ENCODE results near the gene RENBP. TPM values are rescaled to one million over a fixed set of nuclear protein-coding genes. Genes with fewer than 3 reads are reported as not detected.

RENBP gene
- total and polyA plus RNA-seq, 7 experiments from 2014 or later: 0.47 to 32.7 (median 22.2) TPM

- POLR2A ChIA-PET: interaction anchor here (0.7 to 17.4 kb wide), 2 partner anchors 24 to 38 kb away, joined by 4 to 384 read pairs; partner anchors contain the start of genes NAA10 and RENBP
- Mint-ChIP-seq H3K9me3 (no peaks in the 10 kb centered on the region), H3K27ac (peak overlapping the region in 1 of 9 donors; percentile 62), H3K36me3 (peaks cover 0 to 23% (median 0%) of the 10 kb centered on the region in 5 donors), H3K4me3 (peak overlapping the region in 1 of 10 donors; percentile 32), H3K4me1 (peaks cover 0 to 43% (median 22%) of the 10 kb centered on the region in 7 donors), H3K27me3 (no peaks in the 10 kb centered on the region)
- intact Hi-C loops (cut with micrococcal nuclease): no loop called here
- peaks cover 0 to 51% (median 4%) of the 10 kb centered on the region in 3 experiments for H3K36me3 ChIP-seq (ENCODE audit: control insufficient read depth in 2 of 3, insufficient read depth in 3 of 3, low read length in 3 of 3)
- no peaks in the 10 kb centered on the region for H3K27me3 ChIP-seq (ENCODE audit: control insufficient read depth in 2 of 2, insufficient read depth in 2 of 2, low read length in 2 of 2)
- CTCF ChIA-PET: interaction anchor here (13.2 kb wide), 1 partner anchor 30 kb away, joined by 168 read pairs; the partner anchor contains the start of gene RENBP
- H3K4me3 ChIP-seq (ENCODE audit: low read length): no peak overlapping the region
- peaks cover 9 to 19% of the 10 kb centered on the region in 2 donors for H3K4me1 ChIP-seq (ENCODE audit: control insufficient read depth in 2 of 2, insufficient read depth in 2 of 2, low read length in 2 of 2)
- no peaks in the 10 kb centered on the region for H3K9me3 ChIP-seq (ENCODE audit: control insufficient read depth in 2 of 3, low read length in 3 of 3)
- H3K27ac ChIP-seq (ENCODE audit: low read depth, low read length): no peak overlapping the region
- ATAC-seq (no peak), DNase-seq (no peak)
These were observed 25.2 kb downstream of the RENBP start for GRCh38 chrX:153919281-153919680.

GRCh38 chrX:153917869-153918268, 26.6 kb downstream of the RENBP start:
- no peaks in the 10 kb centered on the region for H3K27me3 ChIP-seq (ENCODE audit: control insufficient read depth in 2 of 2, insufficient read depth in 2 of 2, low read length in 2 of 2)
- H3K4me3 ChIP-seq (ENCODE audit: low read length): no peak overlapping the region
- peaks cover 0 to 21% (median 0%) of the 10 kb centered on the region in 5 donors for H3K36me3 Mint-ChIP-seq
- no peak overlapping the region for H3K4me3 Mint-ChIP-seq
- H3K36me3 ChIP-seq (ENCODE audit: control insufficient read depth in 2 of 3, insufficient read depth in 3 of 3, low read length in 3 of 3): peaks cover 0 to 64% (median 4%) of the 10 kb centered on the region in 3 experiments
- intact Hi-C loops (cut with micrococcal nuclease): no loop called here
- POLR2A ChIA-PET: interaction anchor here (0.7 to 1.1 kb wide), 3 partner anchors 8 to 19 kb away, joined by 3 to 4 read pairs (median 3); partner anchors contain the start of gene ARHGAP4
- peaks cover 9 to 10% of the 10 kb centered on the region in 2 donors for H3K4me1 ChIP-seq (ENCODE audit: control insufficient read depth in 2 of 2, insufficient read depth in 2 of 2, low read length in 2 of 2)
- no peaks in the 10 kb centered on the region for H3K9me3 ChIP-seq (ENCODE audit: control insufficient read depth in 2 of 3, low read length in 3 of 3)
- H3K27ac ChIP-seq (ENCODE audit: low read depth, low read length): no peak overlapping the region
- H3K27ac Mint-ChIP-seq: peak overlapping the region in 3 of 9 donors; percentile 37 to 48 (median 42)
- H3K27me3 Mint-ChIP-seq: no peaks in the 10 kb centered on the region
- CTCF ChIA-PET: no interaction called here
- no peak for DNase-seq
- ATAC-seq: no peak
- H3K4me1 Mint-ChIP-seq: peaks cover 0 to 29% (median 16%) of the 10 kb centered on the region in 7 donors
- H3K9me3 Mint-ChIP-seq: no peaks in the 10 kb centered on the region

GRCh38 chrX:153913701-153914100, 30.7 kb downstream of the RENBP start:
- Mint-ChIP-seq H3K36me3 (peaks cover 0 to 24% (median 5%) of the 10 kb centered on the region in 5 donors), H3K4me1 (peaks cover 0 to 31% (median 12%) of the 10 kb centered on the region in 7 donors), H3K9me3 (no peaks in the 10 kb centered on the region), H3K4me3 (no peak overlapping the region), H3K27ac (peak overlapping the region in 1 of 9 donors; percentile 17), H3K27me3 (no peaks in the 10 kb centered on the region)
- H3K27me3 ChIP-seq (ENCODE audit: control insufficient read depth in 2 of 2, insufficient read depth in 2 of 2, low read length in 2 of 2): no peaks in the 10 kb centered on the region
- no peak overlapping the region for H3K4me3 ChIP-seq (ENCODE audit: low read length)
- H3K36me3 ChIP-seq (ENCODE audit: control insufficient read depth in 2 of 3, insufficient read depth in 3 of 3, low read length in 3 of 3): peaks cover 0 to 71% (median 3%) of the 10 kb centered on the region in 3 experiments
- no peak for DNase-seq
- intact Hi-C loops (cut with micrococcal nuclease): no loop called here
- no peak overlapping the region for H3K27ac ChIP-seq (ENCODE audit: low read depth, low read length)
- CTCF ChIA-PET: no interaction called here
- no peaks in the 10 kb centered on the region for H3K9me3 ChIP-seq (ENCODE audit: control insufficient read depth in 2 of 3, low read length in 3 of 3)
- no peak for ATAC-seq
- peaks cover 0 to 8% of the 10 kb centered on the region in 2 donors for H3K4me1 ChIP-seq (ENCODE audit: control insufficient read depth in 2 of 2, insufficient read depth in 2 of 2, low read length in 2 of 2)
- POLR2A ChIA-PET: interaction anchor here (10.4 kb wide), 1 partner anchor 11 kb away, joined by 111 read pairs; the partner anchor contains the start of gene ARHGAP4

- peaks cover 0 to 20% (median 5%) of the 10 kb centered on the region in 5 donors for H3K36me3 Mint-ChIP-seq
- POLR2A ChIA-PET: interaction anchor here (10.4 kb wide), 1 partner anchor 11 kb away, joined by 111 read pairs; the partner anchor contains the start of gene ARHGAP4
- H3K27ac Mint-ChIP-seq: no peak overlapping the region
- intact Hi-C loops (cut with micrococcal nuclease): no loop called here
- H3K4me1 Mint-ChIP-seq: peaks cover 0 to 31% (median 12%) of the 10 kb centered on the region in 7 donors
- Histone ChIP-seq H3K4me1 (ENCODE audit: control insufficient read depth in 2 of 2, insufficient read depth in 2 of 2, low read length in 2 of 2) (peaks cover 0 to 8% of the 10 kb centered on the region in 2 donors), H3K9me3 (ENCODE audit: control insufficient read depth in 2 of 3, low read length in 3 of 3) (no peaks in the 10 kb centered on the region), H3K27ac (ENCODE audit: low read depth, low read length) (no peak overlapping the region), H3K27me3 (ENCODE audit: control insufficient read depth in 2 of 2, insufficient read depth in 2 of 2, low read length in 2 of 2) (no peaks in the 10 kb centered on the region), H3K4me3 (ENCODE audit: low read length) (no peak overlapping the region), H3K36me3 (ENCODE audit: control insufficient read depth in 2 of 3, insufficient read depth in 3 of 3, low read length in 3 of 3) (peaks cover 0 to 68% (median 0%) of the 10 kb centered on the region in 3 experiments)
- no peaks in the 10 kb centered on the region for H3K9me3 Mint-ChIP-seq
- CTCF ChIA-PET: interaction anchor here (1.1 kb wide), 1 partner anchor 12 kb away, joined by 3 read pairs; no protein-coding TSS in a partner anchor
- no peak for DNase-seq
- H3K27me3 Mint-ChIP-seq: no peaks in the 10 kb centered on the region
- H3K4me3 Mint-ChIP-seq: no peak overlapping the region
- no peak for ATAC-seq
These were observed 31.2 kb downstream of the RENBP start for GRCh38 chrX:153913211-153913610.

- H3K27ac Mint-ChIP-seq: peak overlapping the region; percentile 18 to 90 (median 81)
- peak overlapping the region in 5 of 10 donors; percentile 42 to 64 (median 56) for H3K4me3 Mint-ChIP-seq
- POLR2A ChIA-PET: interaction anchor here (1.0 to 10.4 kb wide), 2 partner anchors 13 to 33 kb away, joined by 3 to 111 read pairs; partner anchors contain the start of gene ARHGAP4
- H3K4me3 ChIP-seq (ENCODE audit: low read length): no peak overlapping the region
- DNase-seq (peak in 4 of 9 donors; percentile 32 to 59 (median 44)), ATAC-seq (peak; percentile 63)
- H3K4me1 ChIP-seq (ENCODE audit: control insufficient read depth in 2 of 2, insufficient read depth in 2 of 2, low read length in 2 of 2): peaks cover 0 to 8% of the 10 kb centered on the region in 2 donors
- H3K9me3 ChIP-seq (ENCODE audit: control insufficient read depth in 2 of 3, low read length in 3 of 3): no peaks in the 10 kb centered on the region
- peaks cover 0 to 19% (median 5%) of the 10 kb centered on the region in 5 donors for H3K36me3 Mint-ChIP-seq
- H3K4me1 Mint-ChIP-seq: peaks cover 0 to 26% (median 12%) of the 10 kb centered on the region in 7 donors
- H3K9me3 Mint-ChIP-seq: no peaks in the 10 kb centered on the region
- peaks cover 0 to 58% (median 0%) of the 10 kb centered on the region in 3 experiments for H3K36me3 ChIP-seq (ENCODE audit: control insufficient read depth in 2 of 3, insufficient read depth in 3 of 3, low read length in 3 of 3)
- H3K27me3 ChIP-seq (ENCODE audit: control insufficient read depth in 2 of 2, insufficient read depth in 2 of 2, low read length in 2 of 2): no peaks in the 10 kb centered on the region
- peak overlapping the region; percentile 57 for H3K27ac ChIP-seq (ENCODE audit: low read depth, low read length)
- CTCF ChIA-PET: interaction anchor here (1.4 kb wide), 1 partner anchor 13 kb away, joined by 4 read pairs; the partner anchor contains the start of gene ARHGAP4
- no peaks in the 10 kb centered on the region for H3K27me3 Mint-ChIP-seq
- intact Hi-C loops (cut with micrococcal nuclease): no loop called here
These were observed 32.6 kb downstream of the RENBP start for GRCh38 chrX:153911798-153912197.

GRCh38 chrX:153910446-153910845, 34.0 kb downstream of the RENBP start:
- ChIA-PET CTCF (interaction anchor here (0.7 to 1.4 kb wide), 2 partner anchors 15 to 26 kb away, joined by 3 to 4 read pairs; partner anchors contain the start of gene ARHGAP4), POLR2A (interaction anchor here (10.4 kb wide), 1 partner anchor 14 kb away, joined by 111 read pairs; the partner anchor contains the start of gene ARHGAP4)
- no peak for DNase-seq
- H3K27ac Mint-ChIP-seq: no peak overlapping the region
- H3K9me3 ChIP-seq (ENCODE audit: control insufficient read depth in 2 of 3, low read length in 3 of 3): no peaks in the 10 kb centered on the region
- H3K27me3 ChIP-seq (ENCODE audit: control insufficient read depth in 2 of 2, insufficient read depth in 2 of 2, low read length in 2 of 2): no peaks in the 10 kb centered on the region
- no peaks in the 10 kb centered on the region for H3K9me3 Mint-ChIP-seq
- no peak overlapping the region for H3K4me3 ChIP-seq (ENCODE audit: low read length)
- no peak overlapping the region for H3K27ac ChIP-seq (ENCODE audit: low read depth, low read length)
- peaks cover 0 to 8% (median 4%) of the 10 kb centered on the region in 5 donors for H3K36me3 Mint-ChIP-seq
- intact Hi-C loops (cut with micrococcal nuclease): no loop called here
- peaks cover 5 to 8% of the 10 kb centered on the region in 2 donors for H3K4me1 ChIP-seq (ENCODE audit: control insufficient read depth in 2 of 2, insufficient read depth in 2 of 2, low read length in 2 of 2)
- peaks cover 0 to 16% (median 7%) of the 10 kb centered on the region in 7 donors for H3K4me1 Mint-ChIP-seq
- H3K4me3 Mint-ChIP-seq: peak overlapping the region in 1 of 10 donors; percentile 37
- H3K36me3 ChIP-seq (ENCODE audit: control insufficient read depth in 2 of 3, insufficient read depth in 3 of 3, low read length in 3 of 3): peaks cover 0 to 47% (median 0%) of the 10 kb centered on the region in 3 experiments
- ATAC-seq: no peak
- no peaks in the 10 kb centered on the region for H3K27me3 Mint-ChIP-seq
